HEK293T (cell line): Measurements from ENCODE around the gene DNPH1.

ENCODE experiments used
- ELF4 ChIP-seq: fragments of 450-650 bp; IDR thresholded peaks from 2 replicates; pipeline ENCODE4 v1.6.1; 2017; ENCODE audit warnings: antibody characterized with exemption
- FOXK2 ChIP-seq: fragments of 450-650 bp; IDR thresholded peaks from 2 replicates; pipeline ENCODE4 v1.6.1; 2016; ENCODE audit warnings: mild to moderate bottlenecking
- FOXM1 ChIP-seq: fragments of 450-650 bp; IDR thresholded peaks from 2 replicates; pipeline ENCODE4 v1.6.1; 2017; ENCODE audit warnings: mild to moderate bottlenecking, borderline replicate concordance
- HDGF ChIP-seq: fragments of 450-650 bp; IDR thresholded peaks from 2 replicates; pipeline ENCODE4 v1.6.1; 2017; ENCODE audit warnings: antibody characterized with exemption, borderline replicate concordance
- L3MBTL2 ChIP-seq: fragments of 450-650 bp; conservative IDR thresholded peaks from 2 replicates; pipeline ENCODE4 v1.6.1; 2016; ENCODE audit warnings: mild to moderate bottlenecking
- PKNOX1 ChIP-seq: fragments of 450-650 bp; IDR thresholded peaks from 2 replicates; pipeline ENCODE4 v1.6.1; 2016
- SP1 ChIP-seq: fragments of 450-650 bp; IDR thresholded peaks from 2 replicates; pipeline ENCODE4 v1.6.1; 2017

GRCh38 chr6:43239054-43239453, 9.8 kb upstream of the DNPH1 start:
- TF ChIP-seq SP1 (no peak), HDGF (no peak), L3MBTL2 (no peak), FOXK2 (no peak), FOXM1 (no peak), PKNOX1 (no peak), ELF4 (no peak)
